Trophoblast cell (in vitro differentiated cells and primary cell): Measurements from ENCODE around the gene PTPRN2.

Source experiments
- DNase-seq, 2 donors: peaks; one replicate each; pipeline ENCODE4 v3.0.0-alpha.2; 2016
- H2AFZ ChIP-seq: 2 replicates; pipeline ENCODE4 v1.6.1; 2013; ENCODE audit warnings: low read length, moderate library complexity, mild to moderate bottlenecking; ENCODE audit not compliant: insufficient read depth, poor library complexity
- H2AK5ac ChIP-seq: 2 replicates; pipeline ENCODE4 v1.6.1; 2013; ENCODE audit warnings: mild to moderate bottlenecking, low read length
- H2BK120ac ChIP-seq: 2 replicates; pipeline ENCODE4 v1.6.1; 2013; ENCODE audit warnings: low read length, mild to moderate bottlenecking, moderate library complexity; ENCODE audit not compliant: insufficient read depth, poor library complexity
- H2BK12ac ChIP-seq: 2 replicates; pipeline ENCODE4 v1.6.1; 2013; ENCODE audit warnings: mild to moderate bottlenecking, low read length, moderate library complexity
- H2BK5ac ChIP-seq: 2 replicates; pipeline ENCODE4 v1.6.1; 2013; ENCODE audit warnings: low read length, low read depth, moderate library complexity, mild to moderate bottlenecking; ENCODE audit not compliant: poor library complexity
- H3K14ac ChIP-seq: 2 replicates; pipeline ENCODE4 v1.6.1; 2013; ENCODE audit warnings: mild to moderate bottlenecking, low read length
- H3K18ac ChIP-seq: 2 replicates; pipeline ENCODE4 v1.6.1; 2013; ENCODE audit warnings: mild to moderate bottlenecking, low read length
- H3K23ac ChIP-seq: 2 replicates; pipeline ENCODE4 v1.6.1; 2013; ENCODE audit warnings: low read length
- H3K27ac ChIP-seq: 2 replicates; pipeline ENCODE4 v1.5.1; 2013; ENCODE audit warnings: low read depth, mild to moderate bottlenecking, inconsistent platforms, low read length, moderate library complexity
- H3K27me3 ChIP-seq: 2 replicates; pipeline ENCODE4 v1.6.1; 2013; ENCODE audit warnings: inconsistent platforms, mild to moderate bottlenecking, low read length, moderate library complexity; ENCODE audit not compliant: insufficient read depth
- H3K36me3 ChIP-seq, 2 experiments: 1 replicate in 1 of 2; 2 replicates in 1 of 2; pipeline ENCODE4 v1.6.1; 2013; ENCODE audit warnings: low read length in 2 of 2, mild to moderate bottlenecking in 2 of 2, moderate library complexity in 1 of 2; ENCODE audit not compliant: insufficient read depth in 2 of 2, control insufficient read depth in 1 of 2
- H3K4ac ChIP-seq: 2 replicates; pipeline ENCODE4 v1.6.1; 2013; ENCODE audit warnings: low read depth, mild to moderate bottlenecking, low read length, moderate library complexity
- H3K4me1 ChIP-seq, 2 experiments: 1 replicate in 1 of 2; 2 replicates in 1 of 2; pipeline ENCODE4 v1.6.1; 2013; ENCODE audit warnings: low read length in 2 of 2, mild to moderate bottlenecking in 2 of 2, moderate library complexity in 1 of 2; ENCODE audit not compliant: insufficient read depth in 2 of 2, control insufficient read depth in 1 of 2
- H3K4me2 ChIP-seq: 2 replicates; pipeline ENCODE4 v1.6.1; 2013; ENCODE audit warnings: inconsistent platforms, mild to moderate bottlenecking, low read length, moderate library complexity
- H3K4me3 ChIP-seq: 2 replicates; pipeline ENCODE4 v1.5.1; 2013; ENCODE audit warnings: mild to moderate bottlenecking, low read depth, low read length, inconsistent platforms
- H3K79me1 ChIP-seq: one replicate; pipeline ENCODE4 v1.6.1; 2013; ENCODE audit warnings: low read length
- H3K79me2 ChIP-seq: 2 replicates; pipeline ENCODE4 v1.6.1; 2013; ENCODE audit warnings: low read length, mild to moderate bottlenecking; ENCODE audit not compliant: control insufficient read depth, insufficient read depth, poor library complexity
- H3K9ac ChIP-seq: 2 replicates; pipeline ENCODE4 v1.6.1; 2013; ENCODE audit warnings: mild to moderate bottlenecking, low read length
- H3K9me3 ChIP-seq: 2 replicates; pipeline ENCODE4 v1.6.1; 2013; ENCODE audit warnings: low read depth, mild to moderate bottlenecking, control low read depth, inconsistent platforms, low read length; ENCODE audit not compliant: insufficient read depth
- H4K12ac ChIP-seq: 2 replicates; pipeline ENCODE4 v1.6.1; 2013; ENCODE audit warnings: low read depth, mild to moderate bottlenecking, low read length, moderate library complexity
- H4K8ac ChIP-seq: 2 replicates; pipeline ENCODE4 v1.6.1; 2013; ENCODE audit warnings: low read depth, mild to moderate bottlenecking, low read length, moderate library complexity
- H4K91ac ChIP-seq: one replicate; pipeline ENCODE4 v1.6.1; 2013; ENCODE audit warnings: low read depth, mild to moderate bottlenecking, low read length, moderate library complexity
- WGBS: extraction: QIAGEN DNeasy Blood & Tissue Kit; methylation state at CpG from one replicate; pipeline ENCODE4 v1.1.7; 2013; ENCODE audit warnings: missing lambda C conversion rate; ENCODE audit not compliant: insufficient read length, insufficient coverage; ENCODE audit errors: extremely low coverage; 5-methylcytosine and 5-hydroxymethylcytosine counted together

Gene PTPRN2

DNA sequence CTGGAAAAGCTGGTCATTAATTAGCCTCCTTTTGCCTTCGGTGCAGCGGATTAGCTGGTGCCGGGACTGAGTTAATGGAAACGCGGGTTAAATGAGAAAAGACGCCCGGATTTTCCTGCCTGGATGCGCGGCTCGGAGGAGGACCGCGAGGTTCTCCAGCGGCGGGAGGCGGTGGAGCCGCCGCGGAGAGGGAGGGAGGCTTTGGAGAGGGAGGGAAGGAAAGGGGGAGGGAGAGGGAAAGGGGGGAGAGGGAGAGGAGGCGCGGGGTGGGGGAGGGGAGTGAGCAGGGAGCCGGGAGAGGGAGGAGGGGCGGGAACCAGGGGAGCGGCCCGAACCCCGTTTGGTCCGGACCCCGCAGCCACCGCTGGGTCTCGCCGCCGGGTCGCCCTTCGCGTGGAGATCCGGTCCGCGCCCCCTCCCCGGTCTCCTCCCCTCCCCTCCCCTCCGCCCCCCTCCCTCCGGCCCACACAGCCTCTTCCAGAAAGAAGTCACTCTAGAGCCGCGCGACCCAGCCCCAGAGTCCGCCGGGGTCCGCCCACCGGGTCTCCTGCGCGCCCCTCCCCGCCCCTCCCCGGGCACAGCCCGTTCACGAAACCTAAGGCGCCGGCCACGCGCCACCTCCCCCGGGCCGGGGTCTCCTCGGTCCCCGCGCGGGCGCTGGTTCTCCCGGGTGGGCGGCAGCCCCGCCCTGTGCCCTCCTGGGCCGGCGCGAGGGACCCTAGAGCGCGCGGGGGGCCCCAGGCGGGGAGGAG is 903.3 kb downstream of the PTPRN2 start:
- H3K9ac ChIP-seq, result no peak overlapping the region
- H3K27me3 ChIP-seq, result peaks cover 73% of the 10 kb centered on the region
- H2AFZ ChIP-seq, result no peak overlapping the region
- no peak overlapping the region for H4K91ac ChIP-seq
- no peak overlapping the region for H4K8ac ChIP-seq
- no peak overlapping the region for H3K4me2 ChIP-seq
- H3K23ac ChIP-seq, result no peak overlapping the region
- no peak overlapping the region for H3K27ac ChIP-seq
- H3K9me3 ChIP-seq, result peaks cover 5% of the 10 kb centered on the region
- no peak overlapping the region for H2BK120ac ChIP-seq
- H4K12ac ChIP-seq, result no peak overlapping the region
- H2BK5ac ChIP-seq, result no peak overlapping the region
- no CpG with 5 or more reads among the region's 74 CpGs for WGBS
- H3K18ac ChIP-seq, result no peak overlapping the region
- DNase-seq, result no peak
- H3K4ac ChIP-seq, result no peak overlapping the region
- H2AK5ac ChIP-seq, result no peak overlapping the region
- H3K14ac ChIP-seq, result no peak overlapping the region
- H3K79me2 ChIP-seq, result no peaks in the 10 kb centered on the region
- no peaks in the 10 kb centered on the region for H3K79me1 ChIP-seq
- no peaks in the 10 kb centered on the region for H3K4me1 ChIP-seq
- no peak overlapping the region for H2BK12ac ChIP-seq
- H3K36me3 ChIP-seq, result no peaks in the 10 kb centered on the region
- H3K4me3 ChIP-seq, result no peak overlapping the region

DNA sequence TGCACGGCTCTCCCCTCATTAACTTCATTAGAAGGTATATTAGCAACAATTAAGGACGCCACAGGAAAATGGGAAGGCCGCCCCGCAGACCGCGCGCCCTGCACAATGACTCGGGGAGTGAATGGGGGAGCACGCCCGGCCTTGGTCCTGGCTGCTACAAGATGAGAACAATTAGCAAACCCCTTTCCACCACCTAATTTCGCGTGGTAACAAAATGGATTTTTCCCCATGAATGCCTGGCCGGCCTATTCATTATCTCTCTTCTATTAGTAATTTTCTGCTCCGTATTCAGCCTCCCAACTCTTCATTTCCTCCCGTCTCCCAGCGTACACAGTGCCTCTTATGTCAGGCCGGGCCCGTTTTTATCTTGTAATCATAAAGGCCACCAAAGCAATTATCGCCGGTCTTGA is 903.9 kb downstream of the PTPRN2 start:
- Histone ChIP-seq H3K36me3 (no peaks in the 10 kb centered on the region), H3K4me2 (no peak overlapping the region), H4K8ac (no peak overlapping the region), H4K91ac (no peak overlapping the region), H3K9ac (no peak overlapping the region), H2BK12ac (no peak overlapping the region), H3K23ac (no peak overlapping the region), H3K4me1 (no peaks in the 10 kb centered on the region), H3K18ac (no peak overlapping the region), H3K79me1 (no peaks in the 10 kb centered on the region), H3K14ac (no peak overlapping the region), H3K79me2 (no peaks in the 10 kb centered on the region), H3K9me3 (peaks cover 5% of the 10 kb centered on the region), H3K4me3 (no peak overlapping the region), H2AFZ (no peak overlapping the region), H3K27ac (no peak overlapping the region), H2BK5ac (no peak overlapping the region), H4K12ac (no peak overlapping the region), H2BK120ac (no peak overlapping the region), H3K27me3 (peaks cover 67% of the 10 kb centered on the region), H3K4ac (no peak overlapping the region), H2AK5ac (no peak overlapping the region)
- no CpG with 5 or more reads among the region's 20 CpGs for WGBS
- no peak for DNase-seq

DNA sequence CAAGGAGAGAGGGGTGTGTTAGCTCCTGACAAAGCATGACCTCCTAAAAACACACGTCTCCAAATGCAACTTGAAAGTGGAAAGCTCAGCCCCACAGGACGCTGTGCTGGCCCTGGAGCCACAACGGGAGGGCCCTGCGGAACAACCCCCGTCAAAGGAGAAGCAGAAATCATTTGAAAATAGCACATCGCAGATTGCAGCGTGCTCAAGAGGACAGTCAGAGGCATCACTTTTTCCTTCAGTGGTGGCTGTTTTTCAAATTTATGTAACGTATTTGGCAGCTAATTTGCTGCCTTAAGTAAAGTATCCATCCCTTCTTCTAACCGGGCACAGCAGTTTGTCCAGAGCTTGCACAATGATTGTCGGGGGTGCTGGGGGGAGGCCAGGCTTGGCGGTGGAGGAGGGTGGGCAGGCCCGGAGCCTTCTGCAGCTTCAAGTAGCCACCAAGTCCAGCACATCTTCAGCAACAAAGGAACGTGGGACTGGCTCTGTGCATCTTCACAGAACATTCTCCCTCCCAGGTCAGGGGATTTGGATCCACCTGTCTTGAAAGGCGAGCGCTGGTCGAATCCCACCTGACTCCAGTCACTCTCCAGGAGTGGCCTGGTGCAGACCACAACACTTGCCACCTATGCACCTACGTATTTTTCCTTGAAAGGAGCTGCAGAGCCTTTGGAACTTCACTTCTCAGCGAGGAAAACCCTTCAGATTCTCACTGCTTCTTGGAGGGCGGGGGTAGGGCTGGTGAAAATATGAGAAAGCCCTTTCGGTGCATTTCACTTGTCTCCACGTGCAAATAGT is 904.5 kb downstream of the PTPRN2 start:
- Histone ChIP-seq H3K9ac (no peak overlapping the region), H3K4me2 (no peak overlapping the region), H3K79me1 (no peaks in the 10 kb centered on the region), H2AK5ac (no peak overlapping the region), H2BK12ac (no peak overlapping the region), H2AFZ (no peak overlapping the region), H4K8ac (no peak overlapping the region), H3K14ac (no peak overlapping the region), H2BK5ac (no peak overlapping the region), H4K12ac (no peak overlapping the region), H3K23ac (no peak overlapping the region), H3K9me3 (peaks cover 5% of the 10 kb centered on the region), H3K79me2 (no peaks in the 10 kb centered on the region), H3K18ac (no peak overlapping the region), H3K27ac (no peak overlapping the region), H4K91ac (no peak overlapping the region), H3K27me3 (peaks cover 61% of the 10 kb centered on the region), H3K4me1 (no peaks in the 10 kb centered on the region), H2BK120ac (no peak overlapping the region), H3K36me3 (no peaks in the 10 kb centered on the region), H3K4ac (no peak overlapping the region), H3K4me3 (no peak overlapping the region)
- whole genome bisulfite sequencing, result no CpG with 5 or more reads among the region's 21 CpGs
- DNase-seq, result no peak

DNA sequence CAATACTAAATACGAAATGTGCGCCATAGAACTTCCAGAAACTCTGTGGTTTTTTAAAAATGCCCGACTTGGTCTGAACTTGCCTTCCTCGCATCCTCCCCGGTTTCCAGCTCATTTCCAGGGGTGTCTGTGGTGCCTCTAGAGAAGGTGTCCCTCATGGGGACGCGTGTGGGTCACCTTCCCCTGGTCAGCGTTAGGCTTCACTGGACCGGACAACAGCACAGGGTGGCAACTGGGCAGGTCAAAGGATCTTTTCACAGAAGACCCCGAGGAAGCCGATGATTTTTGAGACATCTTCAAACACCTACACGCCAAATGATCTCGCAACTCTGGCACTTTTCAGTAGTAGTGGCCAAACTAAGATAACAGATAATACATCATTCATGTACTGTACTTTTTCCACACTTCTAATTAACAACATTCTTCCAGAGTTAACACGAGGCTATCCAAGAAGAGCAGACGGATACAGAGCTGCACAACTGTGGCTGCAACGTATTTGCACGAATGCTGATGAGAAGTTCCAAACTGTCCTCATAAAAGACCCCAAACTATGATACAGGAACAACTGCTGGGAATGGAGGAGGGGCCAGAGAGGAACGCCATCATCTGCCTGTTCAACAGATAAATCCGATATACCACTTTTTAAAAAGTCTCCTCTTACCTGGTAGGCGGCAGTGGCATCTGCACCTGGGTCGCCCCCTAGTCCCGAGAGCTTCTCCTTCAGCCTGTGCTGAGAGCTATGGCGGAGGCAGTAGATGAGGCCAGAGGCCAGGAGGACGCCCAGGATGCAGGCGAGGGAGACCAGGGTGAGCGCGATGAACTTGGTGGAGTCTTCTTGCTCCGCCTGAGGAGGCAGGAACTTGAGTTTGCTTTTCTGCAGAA is 905.3 kb downstream of the PTPRN2 start:
- Histone ChIP-seq H4K91ac (no peak overlapping the region), H3K4me3 (no peak overlapping the region), H2AK5ac (no peak overlapping the region), H3K79me1 (no peaks in the 10 kb centered on the region), H3K4ac (no peak overlapping the region), H3K18ac (no peak overlapping the region), H3K27me3 (peaks cover 60% of the 10 kb centered on the region), H3K36me3 (no peaks in the 10 kb centered on the region), H3K9me3 (peaks cover 5% of the 10 kb centered on the region), H3K4me2 (no peak overlapping the region), H3K23ac (no peak overlapping the region), H3K79me2 (no peaks in the 10 kb centered on the region), H2BK12ac (no peak overlapping the region), H3K4me1 (no peaks in the 10 kb centered on the region), H3K27ac (no peak overlapping the region), H4K12ac (no peak overlapping the region), H3K9ac (no peak overlapping the region), H2AFZ (no peak overlapping the region), H2BK5ac (no peak overlapping the region), H4K8ac (no peak overlapping the region), H3K14ac (no peak overlapping the region), H2BK120ac (no peak overlapping the region)
- no peak for DNase-seq
- no CpG with 5 or more reads among the region's 28 CpGs for WGBS
